DMS53 treated with DMSO at 0.1 percent for 48 hours (cell line): ENCODE results near the gene FADS6.
"Not testable (repeated sequence)": the region's sequence is repeated elsewhere in the genome, so short reads cannot be mapped to it uniquely, and the experiment has no call there.

Experiments
- DNase-seq: peaks from one replicate; lab custom pipeline; 2025; ENCODE audit not compliant: unreplicated experiment; lab: John Stamatoyannopoulos, UW

FADS6 gene

DNA sequence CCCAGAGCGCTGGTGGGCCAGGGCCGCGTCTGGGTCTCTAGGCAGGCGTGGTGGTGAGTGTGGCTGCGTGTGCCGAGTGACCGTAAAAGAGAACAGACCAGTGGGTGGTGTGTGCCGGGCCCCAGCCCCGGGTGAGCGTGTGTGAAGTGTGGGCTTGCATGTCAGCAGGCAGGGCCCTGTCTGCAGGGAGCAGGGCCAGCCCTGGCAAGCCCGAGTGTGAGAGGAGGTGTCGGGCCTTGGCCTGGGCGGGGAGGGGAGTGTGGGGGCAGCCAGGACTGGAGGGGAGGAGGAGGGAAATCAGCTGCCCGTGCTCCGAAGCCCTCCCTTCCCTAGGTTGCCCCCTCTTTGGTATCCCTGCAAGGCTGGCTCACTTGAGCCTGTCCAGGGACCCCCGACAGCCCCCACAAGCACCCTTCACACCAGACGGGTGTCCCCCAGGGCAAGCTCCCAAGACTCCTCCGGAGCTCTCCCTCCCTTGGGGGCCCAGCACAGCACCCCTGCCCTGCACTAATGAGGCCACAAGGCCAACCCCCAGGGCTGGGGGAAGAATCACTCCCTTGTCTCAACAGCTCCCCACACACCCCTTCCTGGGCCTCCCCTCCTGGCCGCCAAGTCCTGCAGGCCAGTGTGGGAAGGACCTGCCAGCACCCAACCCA, 27.7 kb upstream of the FADS6 start:
- no peak for DNase-seq

DNA sequence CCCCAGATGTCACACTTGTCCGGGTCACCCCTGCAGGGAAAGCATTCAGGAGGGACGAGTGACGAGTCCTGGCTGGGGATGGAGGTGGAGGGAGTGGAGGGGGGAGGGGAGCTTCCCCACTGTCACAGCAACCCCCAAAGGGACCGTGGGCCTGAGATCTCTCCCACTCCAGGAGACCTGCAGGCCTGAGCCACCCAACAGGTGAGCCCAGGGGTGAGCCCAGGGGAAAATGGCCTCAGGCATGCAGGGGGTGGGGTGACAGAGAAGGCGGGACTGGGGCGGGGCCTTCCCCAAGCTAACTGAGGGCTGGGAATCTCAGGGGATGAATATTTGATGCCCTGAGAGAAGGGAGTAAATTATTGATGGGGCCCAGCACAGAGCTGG, 27.2 kb upstream of the FADS6 start:
- DNase-seq: no peak

DNA sequence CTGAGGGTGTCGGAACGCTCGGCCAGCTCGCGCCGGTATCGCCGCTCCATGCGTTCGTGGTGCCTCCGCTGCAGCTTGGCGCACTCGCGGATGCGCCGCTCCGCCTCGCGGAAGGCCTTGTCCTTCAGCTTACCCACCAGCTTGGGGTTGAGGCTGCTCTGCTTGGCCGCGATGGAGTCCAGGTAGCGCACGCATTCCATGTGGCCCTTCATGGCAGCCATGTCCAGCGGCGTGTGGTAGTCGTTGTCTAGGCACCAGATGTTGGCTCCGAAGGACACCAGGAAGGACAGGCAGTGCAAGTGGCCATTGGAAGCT, 26.8 kb upstream of the FADS6 start:
- no peak for DNase-seq

DNA sequence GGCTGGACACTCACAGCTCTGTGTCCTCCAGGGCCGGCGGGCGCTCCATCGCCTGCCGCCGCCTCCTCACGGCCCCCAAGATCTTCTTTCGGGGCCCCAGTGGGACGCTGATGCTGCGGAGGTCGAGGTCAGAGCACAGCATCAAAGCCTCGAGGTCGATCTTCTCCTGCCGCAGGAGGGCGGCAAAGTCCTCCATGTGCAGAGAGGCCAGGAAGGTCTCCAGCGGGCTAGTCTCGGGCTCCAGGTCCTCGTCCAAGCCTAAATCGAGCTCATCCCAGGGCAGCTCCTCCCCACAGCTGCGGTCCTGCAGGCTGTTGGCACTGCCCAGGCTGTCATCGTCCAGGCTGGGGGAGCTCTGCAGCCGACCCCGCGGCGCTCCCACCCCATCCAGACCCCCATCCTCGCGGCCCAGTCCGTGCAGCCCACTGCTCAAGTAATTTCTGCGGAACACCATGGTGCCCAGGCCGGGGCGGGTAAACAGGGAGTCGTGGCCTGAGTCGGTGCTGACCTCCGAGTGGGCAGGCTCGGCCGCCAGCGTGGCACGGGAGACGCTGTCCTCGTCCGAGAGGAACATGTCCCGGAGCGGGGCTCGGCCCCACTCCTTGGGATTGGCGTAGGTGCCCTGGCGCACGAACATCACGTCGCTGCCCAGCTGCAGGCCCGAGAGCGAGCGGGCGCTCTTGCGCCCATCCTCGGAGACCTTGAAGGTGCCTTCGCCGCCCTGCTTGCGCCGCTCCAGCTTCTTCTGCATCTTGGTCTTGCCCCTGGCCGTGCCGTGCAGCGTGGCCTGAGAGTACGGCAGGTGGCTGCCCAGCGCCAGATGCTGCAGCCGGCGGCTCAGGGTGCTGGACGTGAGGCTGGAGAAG, 26.2 kb upstream of the FADS6 start:
- peak; percentile 61 for DNase-seq

DNA sequence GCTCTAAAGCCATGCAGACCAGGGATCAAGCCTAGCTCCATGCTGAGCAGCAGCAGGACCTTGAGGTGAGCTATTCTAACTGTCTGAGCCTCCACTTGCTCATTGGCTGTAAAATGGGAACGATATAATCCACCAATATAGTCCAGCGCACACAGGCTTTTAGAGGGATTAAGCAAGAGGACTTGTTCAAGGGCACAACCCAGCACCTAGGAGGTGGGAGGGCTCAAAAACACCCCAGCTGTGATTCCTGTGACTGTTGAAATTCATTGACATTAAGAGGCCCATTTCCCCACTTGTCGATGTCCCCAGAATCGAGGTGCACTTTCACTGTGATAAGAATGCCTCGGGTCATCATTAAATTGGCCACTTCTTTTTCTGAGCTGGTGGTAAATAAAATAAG, 25.5 kb upstream of the FADS6 start:
- no peak for DNase-seq

DNA sequence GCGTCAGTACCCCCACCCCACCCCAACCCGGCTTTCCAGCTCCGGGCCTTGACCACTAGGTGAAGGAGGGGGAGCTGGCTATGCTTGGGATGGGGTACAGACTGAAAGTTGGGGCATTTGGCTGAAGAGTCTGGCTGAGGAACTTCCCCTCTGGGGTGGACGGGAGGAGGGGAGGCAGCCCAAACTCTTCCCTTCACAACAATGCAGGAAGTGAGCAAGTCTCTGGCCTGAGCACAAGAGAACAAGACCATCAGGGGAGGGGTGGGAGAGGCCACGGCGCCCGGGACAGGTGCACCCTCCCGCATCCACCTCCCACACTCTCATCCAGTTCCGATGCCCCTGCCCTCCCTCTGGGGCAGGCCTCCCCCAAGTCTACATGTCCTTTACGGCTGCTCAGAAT, 24.0 kb upstream of the FADS6 start:
- DNase-seq: no peak

DNA sequence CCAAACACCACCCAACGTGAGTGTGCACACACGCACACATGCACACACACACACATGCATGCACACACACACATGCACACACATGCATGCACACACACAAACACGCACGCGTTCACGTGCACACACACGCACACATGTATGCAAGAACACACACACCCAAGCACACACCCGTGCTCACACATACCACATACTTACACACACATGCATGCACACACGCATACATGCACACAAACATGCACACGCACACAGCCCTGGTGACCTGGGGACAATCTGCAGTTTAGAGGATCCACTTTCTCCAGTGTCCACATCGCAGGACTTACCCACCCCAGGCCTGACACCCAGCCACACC, 23.4 kb upstream of the FADS6 start:
- no peak for DNase-seq

DNA sequence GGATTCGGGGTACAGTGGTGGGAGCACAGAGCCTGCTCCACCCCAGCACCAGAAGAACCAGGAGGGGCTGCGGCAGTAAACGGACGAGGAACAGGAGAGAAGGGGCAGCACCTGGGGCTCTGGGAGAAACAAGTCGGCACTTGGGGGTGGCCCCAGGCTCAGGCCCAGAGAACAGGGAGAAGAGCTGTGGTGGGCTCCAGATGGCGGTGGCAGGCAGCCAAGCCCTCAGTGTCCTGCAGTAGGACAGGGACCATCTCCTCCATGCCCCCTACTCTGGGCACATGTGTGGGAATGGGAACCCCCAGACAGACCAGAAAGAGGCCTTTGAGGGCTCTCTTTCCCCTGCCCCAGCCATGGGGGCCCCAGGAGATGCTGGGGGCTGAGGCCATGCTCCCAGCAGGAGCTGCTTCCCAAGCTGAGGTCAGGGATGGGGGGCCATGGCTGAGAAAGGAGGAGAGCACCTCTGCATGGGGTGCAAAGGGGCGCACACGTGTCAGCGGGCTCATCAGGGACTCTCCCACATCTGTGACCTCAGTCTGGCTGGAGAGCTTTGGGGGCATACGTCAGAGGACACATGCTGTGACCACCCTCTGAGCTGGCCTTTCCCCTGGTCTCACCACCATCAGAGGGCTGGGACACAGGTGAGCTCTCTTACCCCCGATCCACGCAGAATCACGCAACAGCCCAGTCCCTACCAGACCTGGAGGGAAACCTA, 22.9 kb upstream of the FADS6 start:
- no peak for DNase-seq

DNA sequence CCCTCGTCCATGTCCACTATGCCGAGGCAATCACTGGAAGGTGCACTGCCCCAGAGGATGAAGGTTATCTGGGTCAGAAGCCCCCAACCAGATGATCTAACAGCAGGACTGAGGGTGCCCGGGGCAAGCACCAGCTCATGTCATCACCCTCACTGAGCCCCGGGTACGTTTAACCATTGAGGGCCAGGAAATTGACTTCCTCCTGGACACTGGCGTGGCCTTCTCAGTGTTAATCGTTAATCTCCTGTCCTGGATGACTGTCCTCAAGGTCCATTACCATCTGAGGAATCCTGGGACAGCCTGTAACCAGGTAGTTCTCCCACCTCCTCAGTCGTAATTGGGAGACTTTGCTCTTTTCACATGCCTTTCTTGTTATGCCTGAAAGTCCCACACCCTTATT, 18.0 kb upstream of the FADS6 start:
- DNase-seq: not testable (repeated sequence)

DNA sequence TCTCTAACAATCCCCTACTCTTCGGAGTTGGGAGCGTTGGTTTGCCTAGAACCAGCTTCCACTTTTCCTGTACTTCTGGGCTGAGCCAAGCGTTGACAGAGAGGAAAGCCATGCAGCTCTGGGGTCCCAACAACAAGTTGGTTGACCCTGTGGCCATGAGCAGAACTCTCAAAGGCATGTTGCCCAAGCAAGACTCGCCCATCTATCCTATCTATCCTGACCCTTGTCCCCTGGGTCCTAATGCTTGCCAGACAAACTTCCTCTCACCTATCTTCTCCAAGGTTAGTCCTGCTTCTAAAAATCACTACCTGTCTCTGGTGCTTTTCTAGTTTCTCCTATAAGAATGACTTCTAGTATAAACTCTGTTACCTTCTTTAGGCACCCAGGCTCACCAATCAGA, 15.7 kb upstream of the FADS6 start:
- not testable (repeated sequence) for DNase-seq

DNA sequence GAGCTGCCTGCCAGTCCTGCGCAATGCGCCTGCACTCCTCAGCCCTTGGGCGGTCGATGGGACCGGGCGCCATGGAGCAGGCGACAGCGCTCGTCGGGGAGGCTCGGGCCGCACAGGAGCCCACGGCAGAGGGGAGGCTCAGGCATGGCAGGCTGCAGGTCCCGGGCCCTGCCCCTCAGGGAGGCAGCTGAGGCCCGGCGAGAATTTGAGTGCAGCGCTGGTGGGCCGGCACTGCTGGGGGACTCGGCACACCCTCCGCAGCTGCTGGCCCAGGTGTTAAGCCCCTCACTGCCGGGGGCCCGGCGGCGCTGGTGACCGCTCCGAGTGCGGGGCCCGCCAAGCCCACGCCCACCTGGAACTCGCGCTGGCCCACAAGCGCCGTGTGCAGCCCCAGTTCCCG, 13.6 kb upstream of the FADS6 start:
- no peak for DNase-seq

DNA sequence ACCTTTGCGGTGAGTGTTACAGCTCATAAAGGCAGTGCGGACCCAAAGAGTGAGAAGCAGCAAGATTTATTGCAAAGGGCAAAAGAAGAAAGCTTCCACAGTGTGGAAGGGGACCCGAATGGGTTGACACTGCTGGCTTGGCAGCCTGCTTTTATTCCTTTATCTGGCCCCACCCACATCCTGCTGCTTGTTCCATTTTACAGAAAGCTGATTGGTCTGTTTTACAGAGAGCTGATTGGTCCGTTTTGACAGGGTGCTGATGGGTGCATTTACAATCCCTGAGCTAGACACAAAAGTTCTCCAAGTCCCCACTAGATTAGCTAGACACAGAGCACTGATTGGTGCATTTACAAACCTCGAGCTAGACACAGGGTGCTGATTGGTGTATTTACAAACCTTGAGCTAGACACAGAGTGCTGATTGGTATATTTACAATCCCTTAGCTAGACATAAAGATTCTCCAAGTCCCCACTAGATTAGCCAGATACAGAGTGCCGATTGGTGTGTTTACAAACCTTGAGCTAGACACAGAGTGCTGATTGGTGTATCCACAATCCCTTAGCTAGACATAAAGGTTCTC, 12.9 kb upstream of the FADS6 start:
- not testable (repeated sequence) for DNase-seq

DNA sequence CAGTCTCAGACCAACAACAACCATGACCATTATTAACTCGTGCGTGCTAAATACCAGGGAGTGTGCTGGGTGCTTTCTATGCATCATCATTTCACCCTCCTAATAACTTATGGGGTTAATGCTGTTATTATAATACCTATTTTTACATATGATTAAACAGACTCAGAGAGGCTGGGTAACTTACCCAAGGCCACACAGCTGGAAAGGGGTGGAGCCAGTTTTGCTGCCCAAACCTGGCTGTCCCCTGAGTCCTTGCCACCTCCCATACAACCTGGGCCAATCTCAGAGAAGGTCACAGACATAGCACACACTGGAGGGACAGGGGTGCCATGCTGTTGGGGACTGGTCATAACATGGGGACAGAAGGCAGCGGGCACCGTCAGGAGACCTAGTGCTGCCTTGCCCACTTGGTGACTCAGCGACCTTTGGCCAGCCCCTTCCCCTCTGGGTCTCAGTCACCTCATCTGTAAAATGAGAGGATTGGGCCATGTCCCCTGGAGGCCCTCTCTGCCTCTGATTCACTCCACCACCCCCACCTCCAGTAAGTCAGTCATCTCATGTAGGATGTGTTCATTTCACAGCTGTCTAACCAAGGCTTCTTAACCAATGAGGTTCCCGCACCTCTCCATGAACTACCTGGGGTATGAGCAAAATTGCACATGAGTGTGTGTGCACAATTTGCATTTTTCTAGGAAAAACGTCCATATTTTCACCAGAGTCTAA, 11.4 kb upstream of the FADS6 start:
- DNase-seq: no peak

DNA sequence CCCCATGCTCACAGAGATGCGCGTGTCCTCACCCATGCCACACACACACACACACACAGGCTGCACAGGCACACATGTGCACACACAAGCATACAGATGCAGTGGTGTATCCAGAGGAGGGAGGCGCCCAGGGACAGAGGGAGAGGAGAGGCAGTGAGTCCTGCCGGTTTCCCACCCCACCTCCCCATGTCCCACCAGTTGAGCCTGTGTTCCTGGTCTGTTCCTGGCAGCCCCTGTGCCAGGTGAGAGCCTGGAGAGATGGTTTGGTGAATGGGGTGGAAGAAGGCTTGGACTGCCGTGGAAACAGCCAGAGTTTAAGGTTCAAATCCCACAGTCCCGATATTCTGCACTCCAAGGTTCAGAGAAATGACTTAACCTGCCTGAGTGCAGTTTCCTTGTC, 10.2 kb upstream of the FADS6 start:
- DNase-seq: no peak

DNA sequence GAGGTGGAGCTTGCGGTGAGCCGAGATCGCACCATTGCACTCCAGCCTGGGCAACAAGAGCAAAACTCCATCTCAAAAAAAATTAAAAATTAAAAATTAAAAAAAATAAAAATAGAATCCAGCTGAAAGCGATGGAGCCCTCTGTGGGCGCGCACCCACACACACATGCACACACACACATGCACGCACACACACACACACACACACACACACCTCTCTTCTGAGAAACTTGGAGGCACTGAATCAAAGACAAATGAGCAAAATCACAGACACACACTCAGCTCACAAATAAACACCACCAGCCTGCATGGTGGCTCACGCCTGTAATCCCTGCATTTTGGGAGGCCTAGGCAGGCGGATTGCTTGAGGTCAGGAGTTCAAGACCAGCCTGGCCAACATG, 9.6 kb upstream of the FADS6 start:
- no peak for DNase-seq

DNA sequence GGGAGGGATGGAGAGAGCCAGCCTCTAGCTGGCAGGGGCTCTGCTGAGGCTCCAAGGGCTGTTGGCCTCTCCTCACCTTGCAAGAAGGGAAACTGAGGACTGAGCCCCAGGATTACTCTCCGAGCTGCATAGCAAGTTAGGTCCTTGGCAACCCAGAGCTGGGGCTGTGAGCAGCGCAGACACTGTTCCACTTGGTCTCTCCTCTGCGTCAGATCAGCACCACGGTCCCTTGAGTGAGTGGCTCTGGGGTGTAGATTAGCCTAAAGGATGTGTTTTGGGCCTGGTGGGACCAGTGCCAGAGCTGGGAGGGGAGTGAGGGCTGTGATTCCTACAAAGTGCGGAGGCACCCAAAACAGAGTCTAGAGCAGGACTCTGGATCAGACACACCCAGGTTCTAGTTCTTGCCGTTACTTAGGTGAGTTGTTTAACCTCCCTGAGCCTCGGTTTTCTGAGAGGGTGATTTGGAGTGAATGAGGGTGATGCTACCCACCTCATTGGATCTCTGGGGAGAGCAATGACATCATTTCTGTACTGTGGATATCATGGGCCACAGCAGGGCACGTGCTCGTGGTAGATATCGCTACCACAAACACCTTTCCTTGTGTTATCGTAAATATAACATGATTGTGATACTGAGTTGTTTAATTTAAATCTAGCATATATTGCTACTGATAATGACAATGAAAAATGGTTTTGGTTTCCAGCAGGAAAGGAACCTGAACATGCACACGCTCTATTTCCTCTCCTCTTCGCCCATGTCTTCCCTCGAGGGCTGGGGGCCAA, 8.1 kb upstream of the FADS6 start:
- no peak for DNase-seq

DNA sequence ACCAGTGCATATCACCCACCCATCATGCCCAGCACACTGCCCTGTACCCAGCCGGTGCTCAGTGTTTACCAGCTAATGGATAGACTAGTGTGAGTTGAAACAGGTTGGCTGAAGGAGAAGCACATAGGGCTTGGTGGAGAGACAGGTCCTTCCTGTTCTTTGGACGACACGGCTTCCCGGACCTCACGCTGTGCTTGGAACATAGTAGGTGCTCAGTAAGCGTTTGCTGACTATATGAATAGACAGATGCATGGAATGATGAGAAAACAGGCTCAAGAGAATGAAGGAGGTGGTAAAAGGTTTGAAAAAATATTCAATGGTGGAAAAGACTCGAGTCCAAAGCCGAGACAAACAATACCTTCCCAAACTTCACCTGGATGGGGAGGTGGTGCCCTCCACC, 6.8 kb upstream of the FADS6 start:
- no peak for DNase-seq

DNA sequence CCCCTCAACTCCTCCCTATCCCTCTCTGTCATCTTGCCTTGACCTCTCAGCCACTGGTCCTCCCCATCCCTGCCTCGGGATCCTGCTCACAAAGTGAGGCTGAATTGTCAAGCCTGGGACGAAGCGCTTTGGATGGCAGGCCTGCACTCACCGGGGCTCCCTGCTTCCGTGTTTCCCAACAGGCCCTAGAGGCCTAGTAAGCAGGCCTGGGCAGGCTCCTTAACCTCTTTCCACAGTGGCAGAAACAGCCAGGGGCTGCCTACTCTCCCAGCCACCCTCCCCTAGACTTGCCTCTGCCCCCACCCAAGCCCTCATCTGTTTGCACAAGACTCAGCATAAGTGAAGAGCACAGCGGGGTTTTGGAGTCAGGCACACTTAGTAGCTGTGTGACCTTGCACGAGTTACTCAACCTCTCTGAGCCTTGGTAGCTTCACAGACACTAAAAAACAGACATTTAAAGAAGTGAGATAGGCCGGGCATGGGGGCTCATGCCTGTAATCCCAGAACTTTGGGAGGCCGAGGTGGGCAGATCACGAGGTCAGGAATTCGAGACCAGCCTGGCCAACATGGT, 5.0 kb upstream of the FADS6 start:
- no peak for DNase-seq

DNA sequence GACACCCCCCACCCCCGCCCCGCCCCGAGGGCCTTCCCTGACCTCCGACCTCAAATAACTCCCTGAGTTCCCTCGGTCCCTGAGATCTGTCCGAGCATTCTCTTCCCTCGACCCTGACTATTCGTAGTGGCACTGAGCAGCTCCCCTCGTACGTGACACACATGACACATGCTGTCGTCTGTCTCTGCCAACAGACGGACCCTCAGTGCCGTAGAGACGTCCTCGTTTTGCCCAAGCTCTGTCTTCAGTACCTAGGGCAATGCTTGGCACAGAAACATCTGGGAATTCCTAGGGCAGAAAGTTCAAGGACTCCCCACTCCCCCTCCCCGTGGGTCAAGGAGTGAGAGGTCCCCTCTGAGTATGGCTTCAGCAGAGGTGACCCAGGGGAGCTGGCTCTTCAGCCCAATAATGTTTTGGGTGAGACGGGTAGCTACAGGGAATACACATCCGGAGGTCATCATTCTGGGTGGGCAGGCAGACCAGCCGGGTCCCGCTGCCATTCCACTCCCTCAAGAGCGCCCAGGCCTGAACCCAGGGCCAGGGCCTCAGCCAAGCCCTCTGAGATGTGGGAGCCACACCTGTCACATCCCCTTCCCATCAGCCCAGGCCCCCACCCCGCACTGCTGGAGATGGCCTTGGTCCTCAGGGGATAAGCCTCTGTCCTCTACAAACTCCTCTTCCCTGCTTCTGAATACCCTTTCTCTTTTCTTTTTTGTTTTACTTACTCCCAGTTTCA, 671 bp upstream of the FADS6 start:
- no peak for DNase-seq
